ENCODE results near the gene ZNF532. TPM values are rescaled to one million over a fixed set of nuclear protein-coding genes. Genes with fewer than 3 reads are reported as not detected.

Gene ZNF532
- total RNA-seq, 2 experiments from 2014 or later, result 4.0 to 4.8 TPM

DNA sequence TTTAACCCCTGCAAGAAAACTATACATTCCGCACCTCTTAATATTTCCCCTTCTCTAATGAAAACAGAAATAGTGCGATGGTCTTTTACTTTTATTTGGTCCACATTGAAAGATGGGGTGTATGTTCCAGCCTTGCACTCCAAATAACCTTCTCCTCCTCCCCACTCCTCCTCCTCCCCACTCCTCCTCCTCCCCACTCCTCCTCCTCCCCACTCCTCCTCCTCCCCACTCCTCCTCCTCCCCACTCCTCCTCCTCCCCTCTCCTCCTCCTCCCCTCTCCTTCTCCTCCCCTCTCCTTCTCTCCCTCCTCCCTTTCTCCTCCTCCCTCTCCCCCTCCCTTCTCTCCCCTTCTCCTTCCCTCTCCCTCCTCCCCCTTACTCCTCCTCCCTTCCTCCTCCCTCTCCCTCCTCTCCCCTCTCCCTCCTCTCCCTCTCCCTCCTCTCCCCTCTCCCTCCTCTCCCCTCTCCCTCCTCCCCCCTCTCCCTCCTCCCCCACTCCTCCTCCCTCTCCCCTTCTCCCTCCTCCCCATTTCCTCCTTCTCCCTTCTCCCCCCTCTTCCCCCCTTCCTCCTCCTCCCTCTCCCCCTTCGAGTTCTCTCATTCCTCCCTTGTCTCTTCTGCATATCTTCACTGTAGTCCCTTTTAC is 70.4 kb downstream of the ZNF532 start:
- Mint-ChIP-seq H3K9me3 (peaks cover 3% of the 10 kb centered on the region), H3K27ac (no peak overlapping the region), H3K27me3 (peaks cover 25% of the 10 kb centered on the region), H3K36me3 (peaks cover 2% of the 10 kb centered on the region), H3K4me3 (no peak overlapping the region), H3K4me1 (no peaks in the 10 kb centered on the region)
- no peak for DNase-seq
- POLR2A ChIA-PET, result no interaction called here
- no peak for ATAC-seq (ENCODE audit: low read depth)

- H3K27ac Mint-ChIP-seq, result no peak overlapping the region
- H3K27me3 Mint-ChIP-seq, result peaks cover 23% of the 10 kb centered on the region
- POLR2A ChIA-PET, result no interaction called here
- ATAC-seq (ENCODE audit: low read depth), result no peak
- peaks cover 2% of the 10 kb centered on the region for H3K36me3 Mint-ChIP-seq
- peaks cover 3% of the 10 kb centered on the region for H3K9me3 Mint-ChIP-seq
- no peaks in the 10 kb centered on the region for H3K4me1 Mint-ChIP-seq
- H3K4me3 Mint-ChIP-seq, result no peak overlapping the region
- no peak for DNase-seq
These were observed 72.6 kb downstream of the ZNF532 start for GRCh38 chr18:58937071-58937886.

GRCh38 chr18:58937887-58938267 is 73.2 kb downstream of the ZNF532 start:
- Mint-ChIP-seq H3K36me3 (peaks cover 2% of the 10 kb centered on the region), H3K27me3 (peaks cover 21% of the 10 kb centered on the region), H3K27ac (no peak overlapping the region), H3K4me3 (no peak overlapping the region), H3K4me1 (no peaks in the 10 kb centered on the region), H3K9me3 (peaks cover 3% of the 10 kb centered on the region)
- POLR2A ChIA-PET, result no interaction called here
- ATAC-seq (ENCODE audit: low read depth) (no peak), DNase-seq (no peak)

DNA sequence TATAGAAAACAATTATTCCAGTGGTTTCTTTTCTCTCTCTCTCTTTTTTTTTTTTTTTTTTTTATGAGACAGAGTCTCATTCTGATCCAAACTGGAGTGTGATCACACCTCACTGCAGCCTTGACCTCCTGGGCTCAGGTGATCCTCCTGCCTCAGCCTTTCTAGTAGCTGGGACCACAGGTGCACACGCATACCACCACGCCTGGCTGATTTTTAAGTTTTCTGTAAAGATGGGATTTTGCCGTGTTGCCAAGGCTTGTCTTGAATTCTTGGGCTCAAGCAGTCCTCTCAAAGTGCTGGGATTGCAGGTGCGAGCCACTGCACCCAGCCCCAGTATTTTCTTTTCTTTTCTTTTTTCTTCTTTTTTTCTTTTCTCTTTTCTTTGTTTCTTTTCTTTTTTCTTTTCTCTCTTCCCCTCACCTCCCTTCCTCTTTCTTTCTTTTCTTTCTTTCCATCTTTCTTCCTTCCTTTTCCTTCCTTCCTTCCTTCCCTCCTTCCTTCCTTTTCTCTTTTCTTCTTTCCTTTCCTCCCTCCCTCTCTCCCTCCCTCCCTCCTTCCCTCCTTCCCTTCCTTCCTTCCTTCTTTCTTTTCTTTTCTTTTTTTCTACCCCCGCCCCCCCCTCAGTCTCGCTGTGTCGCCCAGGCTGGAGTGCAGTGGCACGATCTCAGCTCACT is 76.9 kb downstream of the ZNF532 start:
- Mint-ChIP-seq H3K27me3 (peaks cover 15% of the 10 kb centered on the region), H3K9me3 (peaks cover 3% of the 10 kb centered on the region), H3K4me1 (no peaks in the 10 kb centered on the region), H3K27ac (no peak overlapping the region), H3K4me3 (no peak overlapping the region), H3K36me3 (peaks cover 2% of the 10 kb centered on the region)
- POLR2A ChIA-PET, result no interaction called here
- ATAC-seq (ENCODE audit: low read depth), result no peak
- no peak for DNase-seq

GRCh38 chr18:58943896-58944295 is 79.2 kb downstream of the ZNF532 start:
- H3K27me3 Mint-ChIP-seq, result peaks cover 18% of the 10 kb centered on the region
- no peak for DNase-seq
- no peak overlapping the region for H3K4me3 Mint-ChIP-seq
- POLR2A ChIA-PET, result no interaction called here
- no peaks in the 10 kb centered on the region for H3K4me1 Mint-ChIP-seq
- ATAC-seq (ENCODE audit: low read depth), result no peak
- H3K9me3 Mint-ChIP-seq, result peaks cover 3% of the 10 kb centered on the region
- H3K36me3 Mint-ChIP-seq, result no peaks in the 10 kb centered on the region
- no peak overlapping the region for H3K27ac Mint-ChIP-seq

DNA sequence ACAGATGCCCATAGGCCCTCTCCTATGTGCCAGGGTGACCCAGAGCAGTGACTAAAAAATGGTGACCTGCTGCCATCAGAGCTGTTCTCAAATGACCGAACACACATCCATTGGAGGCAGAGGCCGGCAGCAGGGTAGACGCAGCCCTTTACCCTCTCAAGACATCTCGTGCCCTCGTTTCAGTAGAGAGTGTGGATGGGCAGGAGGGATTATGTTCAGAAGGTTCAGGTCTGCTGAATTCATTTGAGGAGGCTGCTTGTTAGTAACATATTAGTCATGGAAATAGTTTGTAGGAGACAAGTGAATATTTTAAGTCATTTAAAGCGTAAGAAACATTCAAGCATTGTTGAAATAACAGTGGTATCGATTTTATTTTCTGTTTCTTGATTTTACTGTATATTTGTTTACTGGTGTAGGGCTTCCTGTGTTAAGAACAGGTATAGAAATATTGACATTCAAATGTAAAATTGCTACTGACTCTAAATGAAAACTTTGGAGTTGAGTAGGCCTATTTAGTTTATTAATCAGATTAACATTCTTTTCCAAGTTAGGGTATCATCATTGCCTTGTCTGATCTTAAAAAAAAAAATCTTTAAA is 82.6 kb downstream of the ZNF532 start:
- Mint-ChIP-seq H3K4me3 (no peak overlapping the region), H3K4me1 (no peaks in the 10 kb centered on the region), H3K36me3 (no peaks in the 10 kb centered on the region), H3K27me3 (peaks cover 20% of the 10 kb centered on the region), H3K27ac (no peak overlapping the region), H3K9me3 (no peaks in the 10 kb centered on the region)
- POLR2A ChIA-PET, result no interaction called here
- no peak for DNase-seq
- ATAC-seq (ENCODE audit: low read depth), result no peak

DNA sequence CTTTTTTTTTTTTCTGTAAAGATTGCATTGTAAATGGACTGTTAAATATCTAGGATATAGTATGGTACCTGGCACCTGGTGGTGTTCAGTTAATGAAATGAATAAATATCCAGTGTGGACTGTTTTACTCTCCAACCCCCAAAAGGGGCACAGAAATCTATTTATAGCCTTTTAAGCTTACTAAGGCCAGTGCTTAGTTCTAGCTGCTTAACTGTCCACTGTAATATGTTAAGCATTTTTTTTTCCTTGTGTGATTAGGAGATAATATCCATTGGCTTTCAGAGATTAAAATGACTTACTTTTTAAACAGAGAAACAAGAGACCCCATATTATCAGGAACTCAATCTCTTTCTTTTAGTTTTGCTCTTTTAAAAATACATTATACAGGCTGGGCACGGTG is 84.4 kb downstream of the ZNF532 start:
- Mint-ChIP-seq H3K36me3 (no peaks in the 10 kb centered on the region), H3K4me1 (no peaks in the 10 kb centered on the region), H3K4me3 (no peak overlapping the region), H3K27ac (no peak overlapping the region), H3K27me3 (peaks cover 24% of the 10 kb centered on the region), H3K9me3 (no peaks in the 10 kb centered on the region)
- DNase-seq, result no peak
- POLR2A ChIA-PET, result no interaction called here
- no peak for ATAC-seq (ENCODE audit: low read depth)

DNA sequence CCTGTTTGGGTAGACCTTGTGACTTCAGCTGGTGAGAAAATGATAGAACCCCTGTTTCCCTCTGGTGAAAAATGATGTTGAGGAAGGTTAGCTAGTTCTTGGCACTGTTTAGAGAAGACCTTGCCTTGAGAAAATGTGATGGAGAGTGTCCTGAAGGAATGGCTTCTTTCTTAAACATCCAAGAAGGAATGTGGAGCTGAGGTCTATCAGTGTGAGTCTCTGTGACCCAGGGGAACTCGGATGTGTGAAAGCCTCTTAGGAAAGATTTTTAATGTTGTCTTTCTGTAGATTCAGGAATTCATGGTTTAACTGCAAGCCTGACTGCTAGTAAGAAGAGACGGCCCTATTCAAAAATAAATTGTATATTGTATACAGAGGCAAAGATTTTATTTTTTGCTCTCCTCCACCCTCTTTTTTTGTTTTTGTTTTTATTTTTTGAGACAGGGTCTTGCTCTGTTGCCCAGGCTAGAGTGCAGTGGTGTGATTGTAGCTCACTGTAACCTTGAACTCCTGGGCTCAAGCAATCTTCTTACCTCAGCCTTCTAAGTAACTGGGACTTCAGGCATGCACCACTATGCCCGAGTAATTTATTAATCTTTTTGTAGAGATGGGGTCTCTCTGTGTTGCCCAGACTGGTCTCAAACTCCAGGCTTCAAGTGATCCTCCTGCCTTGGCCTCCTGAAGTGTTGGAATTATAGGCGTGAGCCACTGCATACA is 87.5 kb downstream of the ZNF532 start:
- H3K4me1 Mint-ChIP-seq, result no peaks in the 10 kb centered on the region
- no peaks in the 10 kb centered on the region for H3K9me3 Mint-ChIP-seq
- ATAC-seq (ENCODE audit: low read depth) (no peak), DNase-seq (no peak)
- H3K36me3 Mint-ChIP-seq, result no peaks in the 10 kb centered on the region
- no peak overlapping the region for H3K4me3 Mint-ChIP-seq
- H3K27ac Mint-ChIP-seq, result no peak overlapping the region
- POLR2A ChIA-PET, result no interaction called here
- H3K27me3 Mint-ChIP-seq, result peaks cover 28% of the 10 kb centered on the region

GRCh38 chr18:58952858-58953257 is 88.2 kb downstream of the ZNF532 start:
- H3K27ac Mint-ChIP-seq, result no peak overlapping the region
- H3K4me3 Mint-ChIP-seq, result no peak overlapping the region
- H3K4me1 Mint-ChIP-seq, result no peaks in the 10 kb centered on the region
- no peak for DNase-seq
- H3K9me3 Mint-ChIP-seq, result no peaks in the 10 kb centered on the region
- POLR2A ChIA-PET, result no interaction called here
- H3K36me3 Mint-ChIP-seq, result no peaks in the 10 kb centered on the region
- peaks cover 28% of the 10 kb centered on the region for H3K27me3 Mint-ChIP-seq
- ATAC-seq (ENCODE audit: low read depth), result no peak

DNA sequence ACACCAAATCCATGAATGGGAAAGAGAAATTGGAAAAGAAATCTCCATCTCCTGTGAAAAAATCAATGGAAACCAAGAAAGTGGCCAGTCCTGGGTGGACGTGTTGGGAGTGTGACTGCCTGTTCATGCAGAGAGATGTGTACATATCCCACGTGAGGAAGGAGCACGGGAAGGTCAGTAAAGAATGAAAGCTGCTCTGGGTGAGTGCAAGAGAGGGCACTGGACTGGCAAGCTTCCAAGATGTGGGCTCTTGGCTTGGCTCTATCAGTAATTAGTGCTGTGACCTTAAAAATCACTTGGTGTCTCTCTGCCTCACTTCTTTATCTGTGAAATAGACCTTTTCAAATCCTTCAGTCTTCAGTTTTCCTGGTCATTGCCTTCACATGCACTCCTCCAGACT is 89.0 kb downstream of the ZNF532 start:
- H3K9me3 Mint-ChIP-seq, result no peaks in the 10 kb centered on the region
- DNase-seq (no peak), ATAC-seq (ENCODE audit: low read depth) (no peak)
- H3K4me3 Mint-ChIP-seq, result no peak overlapping the region
- no peak overlapping the region for H3K27ac Mint-ChIP-seq
- peaks cover 27% of the 10 kb centered on the region for H3K27me3 Mint-ChIP-seq
- H3K4me1 Mint-ChIP-seq, result no peaks in the 10 kb centered on the region
- POLR2A ChIA-PET, result no interaction called here
- no peaks in the 10 kb centered on the region for H3K36me3 Mint-ChIP-seq

- no peaks in the 10 kb centered on the region for H3K4me1 Mint-ChIP-seq
- H3K27ac Mint-ChIP-seq, result no peak overlapping the region
- POLR2A ChIA-PET, result no interaction called here
- ATAC-seq (ENCODE audit: low read depth) (no peak), DNase-seq (no peak)
- no peak overlapping the region for H3K4me3 Mint-ChIP-seq
- peaks cover 20% of the 10 kb centered on the region for H3K27me3 Mint-ChIP-seq
- no peaks in the 10 kb centered on the region for H3K36me3 Mint-ChIP-seq
- no peaks in the 10 kb centered on the region for H3K9me3 Mint-ChIP-seq
These were observed 90.3 kb downstream of the ZNF532 start for GRCh38 chr18:58955001-58955400.

DNA sequence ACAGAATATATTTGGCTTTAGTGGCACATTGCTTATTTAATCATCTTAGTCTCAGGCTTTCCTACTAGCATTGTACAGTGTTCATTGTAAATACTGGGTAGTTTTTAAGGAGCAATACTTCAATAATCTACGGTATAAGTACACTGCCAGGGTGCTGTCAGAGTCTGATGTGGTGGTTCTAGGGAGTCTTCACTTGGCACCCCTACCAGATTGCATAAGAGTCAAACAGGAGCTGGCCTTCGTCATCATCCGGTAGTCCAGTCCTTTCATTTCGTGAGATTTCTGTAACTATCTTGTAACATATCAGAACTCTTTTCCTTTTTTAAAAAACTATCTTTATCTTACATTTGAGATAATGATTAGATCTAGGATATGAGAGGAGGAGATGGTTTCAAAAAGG is 91.1 kb downstream of the ZNF532 start:
- no peaks in the 10 kb centered on the region for H3K9me3 Mint-ChIP-seq
- H3K27ac Mint-ChIP-seq, result no peak overlapping the region
- no peak for DNase-seq
- no peaks in the 10 kb centered on the region for H3K36me3 Mint-ChIP-seq
- H3K4me3 Mint-ChIP-seq, result no peak overlapping the region
- POLR2A ChIA-PET, result no interaction called here
- no peak for ATAC-seq (ENCODE audit: low read depth)
- peaks cover 17% of the 10 kb centered on the region for H3K27me3 Mint-ChIP-seq
- no peaks in the 10 kb centered on the region for H3K4me1 Mint-ChIP-seq

DNA sequence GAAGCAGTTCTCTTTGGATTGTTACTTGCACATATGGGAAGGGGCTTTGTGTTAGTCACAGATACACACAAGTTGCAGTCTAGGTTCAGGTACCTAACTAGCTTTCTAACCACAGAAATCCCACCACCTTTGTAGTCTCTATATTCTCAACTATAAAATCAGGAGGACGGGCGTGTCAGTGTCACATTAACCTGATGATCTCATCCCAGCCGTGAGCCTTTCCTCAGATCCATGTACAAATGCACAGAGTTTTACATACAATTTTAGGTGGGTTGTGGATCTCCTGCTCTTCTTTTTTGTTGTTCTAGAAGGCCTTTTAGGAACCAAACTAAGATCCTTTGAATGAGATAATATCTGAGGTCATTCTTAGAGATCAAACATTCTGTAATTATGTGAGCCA is 94.0 kb downstream of the ZNF532 start:
- Mint-ChIP-seq H3K9me3 (no peaks in the 10 kb centered on the region), H3K27ac (no peak overlapping the region), H3K27me3 (peaks cover 16% of the 10 kb centered on the region), H3K4me1 (no peaks in the 10 kb centered on the region), H3K4me3 (no peak overlapping the region), H3K36me3 (no peaks in the 10 kb centered on the region)
- POLR2A ChIA-PET, result no interaction called here
- DNase-seq (no peak), ATAC-seq (ENCODE audit: low read depth) (no peak)
